OCI-LY1 (cell line): Measurements from ENCODE around the gene TRIM46.

Experiments used
- EZH2 ChIP-seq: fragments of 200-600 bp; sonication (generic), shearing (Covaris generic); IDR thresholded peaks from 2 replicates; pipeline ENCODE4 v1.8.0; 2017; ENCODE audit warnings: borderline replicate concordance, mixed run types, mild to moderate bottlenecking, antibody characterized with exemption, low read length, moderate library complexity, mixed read lengths
- TF ChIP-seq, protein P1 (sequence below): fragments of 200-600 bp; sonication (generic), shearing (Covaris generic); IDR thresholded peaks from 2 replicates; pipeline ENCODE4 v1.5.1; 2017; ENCODE audit warnings: mild to moderate bottlenecking, antibody characterized with exemption, low read length, moderate library complexity, mixed read lengths

- TF ChIP-seq, protein P1, sequence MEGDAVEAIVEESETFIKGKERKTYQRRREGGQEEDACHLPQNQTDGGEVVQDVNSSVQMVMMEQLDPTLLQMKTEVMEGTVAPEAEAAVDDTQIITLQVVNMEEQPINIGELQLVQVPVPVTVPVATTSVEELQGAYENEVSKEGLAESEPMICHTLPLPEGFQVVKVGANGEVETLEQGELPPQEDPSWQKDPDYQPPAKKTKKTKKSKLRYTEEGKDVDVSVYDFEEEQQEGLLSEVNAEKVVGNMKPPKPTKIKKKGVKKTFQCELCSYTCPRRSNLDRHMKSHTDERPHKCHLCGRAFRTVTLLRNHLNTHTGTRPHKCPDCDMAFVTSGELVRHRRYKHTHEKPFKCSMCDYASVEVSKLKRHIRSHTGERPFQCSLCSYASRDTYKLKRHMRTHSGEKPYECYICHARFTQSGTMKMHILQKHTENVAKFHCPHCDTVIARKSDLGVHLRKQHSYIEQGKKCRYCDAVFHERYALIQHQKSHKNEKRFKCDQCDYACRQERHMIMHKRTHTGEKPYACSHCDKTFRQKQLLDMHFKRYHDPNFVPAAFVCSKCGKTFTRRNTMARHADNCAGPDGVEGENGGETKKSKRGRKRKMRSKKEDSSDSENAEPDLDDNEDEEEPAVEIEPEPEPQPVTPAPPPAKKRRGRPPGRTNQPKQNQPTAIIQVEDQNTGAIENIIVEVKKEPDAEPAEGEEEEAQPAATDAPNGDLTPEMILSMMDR, result no peak
- no peak for TF ChIP-seq EZH2
Observed at GRCh38 chr1:155195201-155196102, 21.8 kb downstream of the TRIM46 start.
